HG03025 (cell line): ENCODE results near the gene ORC3.
"Not testable (repeated sequence)": the region's sequence is repeated elsewhere in the genome, so short reads cannot be mapped to it uniquely, and the experiment has no call there.

Experiments
- ATAC-seq: cut with Tn5 transposase; IDR thresholded peaks from one replicate; pipeline ENCODE4 v1.9.1; 2021; ENCODE audit warnings: mild to moderate bottlenecking, moderate library complexity; ENCODE audit not compliant: unreplicated experiment, low FRiP score

ORC3 gene

GRCh38 chr6:87658516-87658915 is 68.6 kb downstream of the ORC3 start:
- no peak for ATAC-seq

DNA sequence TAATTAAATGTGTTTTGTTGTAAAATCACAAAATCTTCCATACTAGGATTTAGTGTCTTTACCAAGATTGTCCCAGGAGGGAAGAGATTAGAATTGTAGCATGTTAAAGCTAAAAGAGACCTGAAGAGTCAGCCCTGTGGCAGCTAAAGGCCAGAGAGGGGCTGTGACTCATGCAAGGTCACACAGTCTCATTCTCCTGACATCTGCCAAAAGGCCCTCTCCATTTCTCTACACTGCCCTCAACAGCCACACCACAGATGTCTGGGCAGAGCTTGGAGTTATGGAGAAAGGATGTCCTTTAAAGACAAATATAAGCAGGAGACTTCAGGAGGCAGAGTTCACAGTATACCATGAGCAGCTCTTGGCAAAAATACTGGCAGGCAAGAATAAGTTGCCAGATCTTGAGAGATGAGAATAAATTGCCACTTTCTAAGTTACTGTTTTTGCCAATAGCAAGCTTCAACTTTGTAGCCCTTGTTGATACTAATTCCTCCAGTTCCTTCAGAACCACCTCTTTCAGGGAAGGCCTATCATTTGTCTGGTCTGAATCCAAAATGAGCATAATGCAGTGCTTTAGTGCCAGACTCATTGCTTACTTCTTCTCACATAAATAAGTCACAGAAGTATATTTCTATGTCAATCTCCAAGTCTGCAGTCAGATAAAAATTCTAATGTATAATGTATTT is 70.4 kb downstream of the ORC3 start:
- no peak for ATAC-seq

GRCh38 chr6:87661016-87661415 is 71.1 kb downstream of the ORC3 start:
- ATAC-seq = no peak

DNA sequence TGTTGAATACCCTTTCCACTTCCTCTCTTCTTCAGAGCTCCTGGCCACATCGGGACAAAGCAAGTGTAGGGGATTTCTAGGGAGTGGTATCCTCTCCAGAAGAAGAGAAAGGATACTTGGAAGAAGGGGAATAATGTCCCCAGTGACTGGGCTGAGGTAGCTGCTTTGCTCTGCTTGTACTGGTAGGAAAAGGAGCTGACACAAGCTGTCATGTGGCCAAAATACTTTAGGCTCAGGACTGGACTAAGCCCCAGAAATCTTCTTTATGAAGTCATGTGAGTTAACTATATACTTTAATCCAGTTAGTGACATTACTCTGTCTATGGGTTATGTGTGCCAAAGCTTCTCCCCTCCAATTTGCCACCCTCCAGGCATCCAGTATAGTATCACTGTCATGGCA is 71.6 kb downstream of the ORC3 start:
- ATAC-seq = no peak

DNA sequence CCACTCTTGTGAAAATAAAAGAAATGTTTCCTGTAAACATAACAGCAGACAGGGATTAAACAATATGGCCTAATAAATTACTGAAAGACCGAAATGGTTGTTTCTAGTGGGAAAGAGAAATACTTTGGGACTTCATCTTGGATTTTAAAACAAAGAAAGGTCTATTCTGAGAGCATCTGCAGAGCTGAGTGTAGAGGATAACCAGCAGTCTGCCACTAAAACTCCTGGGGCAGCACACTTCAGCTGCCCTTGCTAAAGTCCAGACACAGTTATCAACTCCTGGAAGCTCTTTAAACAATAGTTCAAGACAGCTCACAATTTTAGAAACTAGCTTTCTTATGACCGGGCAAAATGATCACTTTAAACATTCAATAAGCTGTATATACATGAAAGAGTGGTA is 73.5 kb downstream of the ORC3 start:
- ATAC-seq = no peak

DNA sequence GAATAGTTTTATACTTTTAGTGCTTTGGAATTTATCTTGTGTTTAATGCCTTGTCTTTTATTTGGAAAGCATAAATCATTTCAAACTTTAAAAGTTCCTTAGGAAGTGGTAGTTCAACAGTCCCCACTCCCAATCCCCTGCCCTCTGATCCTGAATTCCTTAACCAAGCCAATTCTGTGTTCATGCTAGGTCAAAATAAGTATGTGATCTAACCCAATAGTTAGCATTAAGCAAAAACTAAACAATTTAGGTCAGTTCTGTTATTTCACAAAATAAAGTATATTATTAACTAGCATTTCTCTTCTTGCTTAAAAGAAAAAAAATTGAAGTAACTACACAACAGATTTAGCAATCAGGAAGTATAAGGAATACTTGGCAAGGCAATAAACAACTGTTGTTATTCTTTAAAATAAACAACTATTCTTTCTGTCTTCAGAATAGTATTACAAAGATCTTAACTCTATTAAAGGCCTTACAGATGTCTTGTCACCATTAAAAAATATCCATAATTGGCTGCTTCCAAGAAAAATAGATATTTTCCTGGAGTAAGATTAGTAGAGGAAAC is 75.1 kb downstream of the ORC3 start:
- no peak for ATAC-seq

- ATAC-seq = no peak
These were observed 77.1 kb downstream of the ORC3 start for GRCh38 chr6:87667032-87667431.

DNA sequence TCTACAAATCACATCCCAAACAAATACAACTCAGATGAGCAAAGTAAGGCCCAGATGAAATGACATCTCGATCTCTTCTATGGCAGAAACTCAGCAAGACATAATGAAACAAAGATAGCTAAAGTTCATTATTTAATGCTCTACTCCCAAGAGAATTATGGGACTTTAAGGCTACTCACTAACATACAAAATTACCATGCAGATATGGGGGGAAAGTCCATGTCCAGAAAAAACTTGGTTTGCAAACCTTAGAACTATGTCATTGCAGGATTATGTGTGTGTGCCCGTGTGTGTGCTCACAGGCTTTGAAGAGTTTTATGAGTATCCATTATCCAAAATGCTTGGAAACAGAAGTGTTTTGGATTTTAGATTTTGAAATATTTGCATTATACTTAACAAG is 78.1 kb downstream of the ORC3 start:
- ATAC-seq = no peak

- no peak for ATAC-seq
These were observed 79.1 kb downstream of the ORC3 start for GRCh38 chr6:87669051-87669450.

DNA sequence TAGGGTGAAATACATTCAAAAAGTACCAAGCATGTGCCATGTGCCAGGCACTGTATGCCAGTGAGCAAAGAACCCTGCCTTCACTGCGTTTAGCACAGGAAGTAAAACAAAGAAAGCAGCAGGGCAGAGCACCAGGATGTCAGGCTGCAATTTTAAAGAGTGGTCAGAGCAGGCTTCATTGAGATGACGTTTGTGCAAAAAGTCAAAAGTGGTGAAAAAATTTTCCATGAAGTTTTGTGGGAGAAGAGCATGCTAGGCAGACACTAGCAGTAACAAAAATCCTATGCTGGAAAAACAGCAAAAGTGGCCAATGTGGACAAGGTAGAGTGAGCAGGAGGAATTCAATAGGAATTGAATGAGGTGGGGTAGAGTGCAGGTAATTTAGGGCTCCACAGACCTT is 80.8 kb downstream of the ORC3 start:
- no peak for ATAC-seq

DNA sequence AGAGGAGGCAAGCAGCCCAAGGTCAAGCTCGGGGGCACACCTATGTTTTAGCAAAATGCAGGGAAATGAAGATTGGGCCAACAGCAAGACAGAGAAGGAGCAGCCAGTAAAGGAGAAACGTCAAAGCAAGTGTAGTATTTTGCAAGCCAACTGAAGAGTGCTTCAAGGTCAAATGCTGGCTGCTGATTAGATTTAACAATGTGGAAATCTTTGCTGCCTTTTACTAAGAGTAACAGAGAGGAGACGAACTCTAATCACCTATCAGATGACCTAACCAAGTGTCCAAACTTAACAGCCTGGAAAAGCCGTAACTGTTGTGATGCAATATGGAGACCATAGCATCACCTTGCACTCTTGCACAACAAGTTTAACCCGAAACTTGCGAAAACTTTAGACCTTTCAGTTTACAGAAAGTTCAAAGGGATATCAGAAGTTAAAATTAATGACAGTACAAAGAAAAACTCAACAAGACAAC is 81.7 kb downstream of the ORC3 start:
- ATAC-seq = no peak

- no peak for ATAC-seq
These were observed 82.7 kb downstream of the ORC3 start for GRCh38 chr6:87672641-87673040.

GRCh38 chr6:87673237-87673636 is 83.3 kb downstream of the ORC3 start:
- ATAC-seq = no peak

GRCh38 chr6:87674290-87674689 is 84.4 kb downstream of the ORC3 start:
- ATAC-seq = no peak

DNA sequence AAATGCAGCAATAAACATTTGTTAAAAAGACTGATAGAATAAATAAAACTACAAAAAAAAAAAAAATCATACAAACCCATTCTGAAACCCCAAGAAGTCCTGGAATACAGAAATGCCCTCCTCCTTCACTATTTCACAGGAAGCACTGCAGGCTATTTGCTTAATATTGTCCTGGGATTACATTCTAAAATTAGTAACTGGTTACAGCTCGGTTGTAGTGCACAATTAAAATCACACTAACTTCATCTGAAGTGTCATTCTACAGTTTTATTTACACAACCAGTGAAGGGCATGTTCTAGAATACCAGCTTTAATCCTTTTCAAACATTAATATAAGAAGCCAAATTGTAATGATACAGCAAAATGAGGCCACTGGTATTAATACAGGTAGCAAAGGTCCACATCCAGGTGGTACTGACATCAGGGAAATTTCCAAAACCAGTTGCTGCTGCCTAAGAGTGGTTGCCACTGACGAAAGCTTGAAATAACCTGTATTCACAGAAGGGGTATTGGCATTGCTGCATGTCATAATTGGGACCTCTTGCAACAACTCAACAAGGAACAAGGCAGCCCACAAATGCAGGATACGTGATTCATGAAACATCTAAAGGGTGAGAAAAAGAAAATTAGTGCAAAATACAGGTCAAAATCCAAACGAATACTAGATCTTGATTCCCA is 85.2 kb downstream of the ORC3 start:
- ATAC-seq = no peak

DNA sequence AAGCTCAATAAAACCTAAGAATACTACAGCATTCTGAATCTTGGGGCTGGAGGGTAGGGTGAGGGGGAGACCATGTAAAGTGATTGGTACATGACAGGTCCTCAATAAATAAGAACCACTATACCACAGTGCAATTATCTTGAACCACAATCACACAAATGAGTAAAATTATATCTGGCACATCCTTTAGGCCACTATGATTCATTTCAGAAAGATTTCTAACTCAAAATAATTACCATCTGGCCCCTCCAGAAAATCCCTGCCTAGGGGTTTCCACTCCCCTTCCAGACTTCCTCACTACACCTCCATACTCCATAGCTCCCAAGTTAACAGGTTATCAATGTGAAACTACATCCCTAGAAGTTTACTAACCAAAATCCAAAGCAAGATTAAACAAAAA is 92.4 kb downstream of the ORC3 start:
- no peak for ATAC-seq

DNA sequence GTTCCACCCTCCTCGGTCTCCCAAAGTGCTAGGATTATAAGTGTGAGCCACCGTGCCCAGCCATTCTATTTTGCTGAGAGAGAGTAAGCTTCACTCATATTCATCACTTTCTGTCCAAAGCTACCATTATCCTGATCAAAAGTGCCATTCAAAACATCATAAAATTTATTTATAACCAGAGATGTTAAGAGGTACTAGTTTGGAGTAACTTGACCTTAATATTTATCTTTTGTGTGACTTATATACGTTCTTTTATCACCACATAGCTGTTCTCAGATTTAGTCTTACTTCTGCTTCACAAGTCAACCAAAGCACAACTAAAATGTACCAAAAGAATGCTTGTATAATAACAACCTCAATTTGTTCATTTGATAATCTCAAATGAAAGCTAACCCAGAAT is 94.0 kb downstream of the ORC3 start:
- no peak for ATAC-seq

DNA sequence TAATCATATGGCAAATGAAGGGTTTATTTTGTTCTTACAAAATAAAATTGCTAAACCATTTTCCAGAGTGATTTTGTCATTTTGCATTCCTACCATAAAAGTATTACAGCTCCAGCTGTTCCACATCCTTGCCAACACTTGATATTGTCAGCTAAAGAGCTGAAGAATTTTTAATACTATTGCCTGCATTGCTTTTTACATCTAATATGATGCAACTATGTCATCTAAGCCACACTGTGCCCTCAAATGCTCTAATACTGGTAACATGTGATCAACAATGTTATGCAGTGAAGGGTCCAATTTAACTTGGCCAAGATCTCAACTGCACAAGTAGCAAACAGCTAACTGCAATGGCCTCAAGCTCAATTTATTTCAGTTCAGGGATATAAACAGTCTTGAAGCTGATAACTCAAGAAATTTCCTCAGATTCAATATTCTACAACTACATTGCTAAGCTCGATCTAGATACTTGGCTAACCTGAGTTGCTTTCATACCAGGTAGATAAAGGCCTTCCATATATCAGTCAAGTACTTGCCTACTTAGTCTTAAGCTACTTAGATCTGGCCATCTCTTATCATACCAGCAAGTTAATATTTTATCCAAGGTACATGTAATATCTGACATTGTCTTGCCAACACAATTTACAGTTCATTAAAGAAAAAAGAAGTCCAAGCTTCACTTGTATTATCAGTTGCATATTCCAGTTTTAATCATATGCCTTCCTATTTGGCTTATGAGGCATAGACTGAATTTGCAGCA is 95.1 kb downstream of the ORC3 start:
- no peak for ATAC-seq

DNA sequence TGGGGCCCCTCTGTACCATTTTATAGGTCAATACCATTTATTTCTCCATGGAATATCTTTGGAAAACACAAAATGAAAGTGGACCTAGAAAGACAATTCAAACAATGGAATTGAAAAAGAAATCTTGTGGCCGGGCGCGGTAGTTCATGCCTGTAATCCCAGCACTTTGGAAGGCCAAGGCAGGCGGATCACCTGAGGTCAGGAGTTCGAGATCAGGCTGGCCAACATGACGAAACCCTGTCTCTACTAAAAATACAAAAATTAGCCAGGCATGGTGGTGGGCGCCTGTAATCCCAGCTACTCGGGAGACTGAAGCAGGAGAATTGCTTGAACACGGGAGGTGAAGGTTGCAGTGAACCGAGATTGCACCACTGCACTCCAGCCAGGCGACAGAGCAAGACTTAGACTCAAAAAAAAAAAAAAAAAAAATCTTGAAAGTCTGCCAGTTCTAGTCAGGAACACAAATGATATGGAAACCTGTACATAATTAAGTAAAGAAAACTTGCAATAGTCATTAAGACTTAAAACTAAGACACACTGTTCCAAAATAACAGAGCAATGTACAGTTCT is 96.8 kb downstream of the ORC3 start:
- ATAC-seq = not testable (repeated sequence)

GRCh38 chr6:87687296-87687695 is 97.4 kb downstream of the ORC3 start:
- no peak for ATAC-seq

- ATAC-seq = not testable (repeated sequence)
These were observed 98.0 kb downstream of the ORC3 start for GRCh38 chr6:87687893-87688292.
